ENCODE data around the gene CPNE5.
A peak's percentile ranks its signal among the peaks of the same experiment; 100 is the strongest.

Gene CPNE5

GRCh38 chr6:36875250-36875633, 36.0 kb upstream of the CPNE5 start:
- TF ChIP-seq TCF12 (IDR thresholded peaks at IDR 0.05; ENCODE audit: low read depth) (no peak), USF1 (IDR thresholded peaks at IDR 0.05) (no peak), NFIC (IDR thresholded peaks at IDR 0.05) (no peak), EP300 (IDR thresholded peaks at IDR 0.05; ENCODE audit: borderline replicate concordance) (no peak), REST (IDR thresholded peaks at IDR 0.05; ENCODE audit: low read depth) (no peak), YY1 (IDR thresholded peaks at IDR 0.05; ENCODE audit: low read depth) (no peak), MAX (IDR thresholded peaks at IDR 0.05) (no peak), EGR1 (IDR thresholded peaks at IDR 0.05) (no peak), TEAD4 (IDR thresholded peaks at IDR 0.05) (no peak), TAF1 (IDR thresholded peaks at IDR 0.05; ENCODE audit: low read depth) (no peak), RAD21 (IDR thresholded peaks at IDR 0.05; ENCODE audit: low read depth) (no peak), FOXM1 (IDR thresholded peaks at IDR 0.05; ENCODE audit: borderline replicate concordance, low read depth) (no peak), CREB1 (IDR thresholded peaks at IDR 0.05; ENCODE audit: low read depth) (no peak), CEBPB (IDR thresholded peaks at IDR 0.05) (no peak), ZBTB7A (IDR thresholded peaks at IDR 0.05; ENCODE audit: low read depth) (no peak)

GRCh38 chr6:36874443-36875249, 35.4 kb upstream of the CPNE5 start, which contains the start of gene PPIL1:
Gene PPIL1, minus strand, starts transcription at chr6:36874803. Its CDS starts 31 bp downstream, at chr6:36874772.
- peak; percentile 64 for TF ChIP-seq TEAD4 (IDR thresholded peaks at IDR 0.05)
- peak; percentile 48; the same call in 1 of the 2 replicates for TF ChIP-seq EP300 (IDR thresholded peaks at IDR 0.05; ENCODE audit: borderline replicate concordance)
- TF ChIP-seq FOXM1 (IDR thresholded peaks at IDR 0.05; ENCODE audit: borderline replicate concordance, low read depth): peak; percentile 42; the same call in 1 of the 2 replicates
- peak; percentile 49; the same call in 1 of the 2 replicates for TF ChIP-seq USF1 (IDR thresholded peaks at IDR 0.05)
- TF ChIP-seq REST (IDR thresholded peaks at IDR 0.05; ENCODE audit: low read depth): no peak
- TF ChIP-seq EGR1 (IDR thresholded peaks at IDR 0.05): no peak; the same call in 1 of the 2 replicates
- peak; percentile 91 for TF ChIP-seq YY1 (IDR thresholded peaks at IDR 0.05; ENCODE audit: low read depth)
- no peak for TF ChIP-seq RAD21 (IDR thresholded peaks at IDR 0.05; ENCODE audit: low read depth)
- TF ChIP-seq MAX (IDR thresholded peaks at IDR 0.05): peak; percentile 93
- TF ChIP-seq TCF12 (IDR thresholded peaks at IDR 0.05; ENCODE audit: low read depth): peak; percentile 70
- peak; percentile 90 for TF ChIP-seq TAF1 (IDR thresholded peaks at IDR 0.05; ENCODE audit: low read depth)
- peak; percentile 90 for TF ChIP-seq NFIC (IDR thresholded peaks at IDR 0.05)
- peak; percentile 84 for TF ChIP-seq ZBTB7A (IDR thresholded peaks at IDR 0.05; ENCODE audit: low read depth)
- TF ChIP-seq CEBPB (IDR thresholded peaks at IDR 0.05): no peak
- TF ChIP-seq CREB1 (IDR thresholded peaks at IDR 0.05; ENCODE audit: low read depth): no peak

DNA sequence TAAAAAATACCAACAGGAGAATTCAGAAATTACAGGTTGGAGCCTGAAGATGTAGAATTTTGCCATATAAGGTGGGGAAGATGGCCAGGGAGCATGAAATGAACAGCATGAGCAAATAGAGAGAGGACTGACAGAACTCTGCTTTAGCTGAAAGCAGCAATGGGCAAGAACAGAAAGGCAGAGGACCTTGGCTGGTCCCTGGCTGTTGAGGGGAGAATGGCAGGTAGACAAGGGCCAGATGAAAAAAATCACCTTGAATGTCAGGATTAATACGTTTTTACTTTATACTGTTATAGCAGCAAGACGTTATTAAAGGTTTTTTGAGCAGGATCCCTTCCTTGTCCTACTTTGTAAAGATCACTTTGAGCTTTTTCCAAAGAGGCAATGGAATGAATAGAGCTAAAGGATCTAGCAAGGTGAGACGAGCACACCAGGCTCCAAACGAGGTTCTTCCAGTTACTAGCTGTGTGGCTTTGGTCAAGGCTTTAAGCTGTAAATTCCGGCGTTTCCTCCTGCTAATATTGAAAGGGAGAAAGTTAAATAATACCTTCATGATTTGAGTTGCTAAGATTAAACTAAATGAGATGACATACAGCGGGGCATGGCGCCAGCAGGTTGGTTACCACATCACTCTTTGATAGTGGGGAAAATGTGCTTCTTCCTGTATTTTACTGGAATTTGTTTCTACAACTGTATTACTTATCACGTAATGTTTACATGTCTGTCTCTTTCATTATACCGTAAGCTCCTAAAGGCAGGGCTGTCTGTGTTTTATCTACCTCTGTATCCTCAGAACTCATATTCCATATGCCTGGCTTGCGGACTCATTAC, 34.6 kb upstream of the CPNE5 start:
- TF ChIP-seq RAD21 (IDR thresholded peaks at IDR 0.05; ENCODE audit: low read depth): no peak
- no peak for TF ChIP-seq USF1 (IDR thresholded peaks at IDR 0.05)
- TF ChIP-seq REST (IDR thresholded peaks at IDR 0.05; ENCODE audit: low read depth): no peak
- no peak for TF ChIP-seq YY1 (IDR thresholded peaks at IDR 0.05; ENCODE audit: low read depth)
- TF ChIP-seq TCF12 (IDR thresholded peaks at IDR 0.05; ENCODE audit: low read depth): no peak
